ENCODE measurements around the gene SORCS2.

The SORCS2 gene

DNA sequence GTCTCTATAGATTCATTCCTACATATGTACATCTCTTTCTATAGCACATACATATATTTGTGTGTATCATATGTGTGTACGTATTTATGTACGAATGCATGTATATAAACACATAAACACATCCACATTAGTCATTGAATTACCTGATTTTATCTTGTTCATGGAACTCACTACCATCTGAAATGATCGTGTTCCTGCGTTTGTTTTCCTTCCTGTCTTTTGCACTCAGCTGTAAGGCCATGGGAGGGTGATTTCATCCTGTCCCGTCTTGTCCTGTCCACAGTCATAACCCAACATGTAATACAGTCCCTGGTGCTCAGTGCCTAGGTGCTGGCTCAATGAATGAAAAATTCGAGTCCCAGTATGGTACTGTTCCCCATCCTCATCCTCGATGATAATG lies 434.2 kb downstream of the SORCS2 start:
- no peak overlapping the region for H3K4me3 ChIP-seq (ENCODE audit: low read length)
- DNase-seq (ENCODE audit: low read depth, low spot score): no peak

DNA sequence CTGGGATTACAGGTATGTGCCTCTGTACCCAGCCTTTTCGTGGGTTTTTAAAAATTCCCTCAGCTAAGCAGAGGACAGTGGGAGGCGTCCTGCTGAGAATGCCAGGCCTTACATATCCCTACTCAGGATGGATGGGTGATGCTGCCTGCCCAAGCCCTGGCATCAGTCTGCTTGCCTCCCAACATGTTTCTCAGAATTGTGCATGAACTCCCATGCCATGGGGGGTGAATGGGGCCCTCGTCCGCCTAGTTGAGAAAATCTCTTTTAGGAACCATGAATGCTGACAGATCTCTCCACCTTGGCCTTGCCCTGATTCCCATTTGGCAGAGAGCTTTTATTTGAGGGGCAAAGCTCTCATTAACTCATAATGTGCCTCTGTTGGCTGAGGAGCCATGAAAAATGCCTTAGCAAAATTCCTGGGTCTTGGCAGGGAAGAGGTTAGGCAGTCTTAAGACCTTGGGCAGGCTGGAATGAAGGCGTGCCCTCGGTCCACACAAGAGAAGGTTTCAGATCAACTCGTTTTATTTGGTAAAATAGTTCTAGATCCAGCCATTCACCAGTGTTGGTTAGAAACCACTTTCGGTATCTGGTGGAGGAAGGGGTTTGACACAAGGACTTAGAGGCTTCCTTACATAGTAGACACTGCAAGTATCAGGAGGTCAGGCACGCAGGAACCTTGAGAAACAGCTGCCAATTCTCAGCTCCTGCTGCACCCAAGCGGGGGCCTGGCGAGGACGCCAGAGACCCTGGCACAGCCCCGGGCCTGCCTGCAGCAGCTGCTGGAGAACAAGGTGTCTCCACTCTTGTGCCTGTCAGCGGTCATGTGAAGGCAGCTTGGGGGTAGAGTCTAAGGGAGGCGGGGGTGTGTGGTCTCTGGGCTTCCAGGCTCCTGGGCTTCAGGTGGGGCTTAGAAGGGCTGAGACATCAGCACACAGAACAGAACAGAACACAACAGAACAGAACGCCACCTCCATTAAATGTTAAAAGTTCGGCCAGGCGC lies 435.2 kb downstream of the SORCS2 start:
- no peak for DNase-seq (ENCODE audit: low read depth, low spot score)
- H3K4me3 ChIP-seq (ENCODE audit: low read length): no peak overlapping the region

DNA sequence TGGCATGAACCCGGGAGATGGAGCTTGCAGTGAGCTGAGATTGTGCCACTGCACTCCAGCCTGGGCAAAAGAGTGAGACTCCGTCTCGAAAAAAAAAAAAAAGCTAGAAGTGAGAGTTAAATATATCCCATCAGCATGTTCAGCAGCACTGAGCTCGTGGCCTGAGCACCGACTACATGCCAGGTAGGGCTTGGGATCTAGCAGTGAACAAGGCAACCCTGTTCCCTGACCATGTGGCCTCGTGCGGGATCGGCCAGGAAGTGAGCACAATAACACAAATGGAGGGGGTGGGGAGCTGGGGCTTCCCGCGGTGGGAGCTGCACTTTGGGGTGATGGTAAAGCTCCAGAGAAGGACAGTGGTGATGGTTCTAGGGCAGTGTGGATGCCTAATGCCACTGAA lies 436.1 kb downstream of the SORCS2 start:
- H3K4me3 ChIP-seq (ENCODE audit: low read length): no peak overlapping the region
- DNase-seq (ENCODE audit: low read depth, low spot score): no peak

DNA sequence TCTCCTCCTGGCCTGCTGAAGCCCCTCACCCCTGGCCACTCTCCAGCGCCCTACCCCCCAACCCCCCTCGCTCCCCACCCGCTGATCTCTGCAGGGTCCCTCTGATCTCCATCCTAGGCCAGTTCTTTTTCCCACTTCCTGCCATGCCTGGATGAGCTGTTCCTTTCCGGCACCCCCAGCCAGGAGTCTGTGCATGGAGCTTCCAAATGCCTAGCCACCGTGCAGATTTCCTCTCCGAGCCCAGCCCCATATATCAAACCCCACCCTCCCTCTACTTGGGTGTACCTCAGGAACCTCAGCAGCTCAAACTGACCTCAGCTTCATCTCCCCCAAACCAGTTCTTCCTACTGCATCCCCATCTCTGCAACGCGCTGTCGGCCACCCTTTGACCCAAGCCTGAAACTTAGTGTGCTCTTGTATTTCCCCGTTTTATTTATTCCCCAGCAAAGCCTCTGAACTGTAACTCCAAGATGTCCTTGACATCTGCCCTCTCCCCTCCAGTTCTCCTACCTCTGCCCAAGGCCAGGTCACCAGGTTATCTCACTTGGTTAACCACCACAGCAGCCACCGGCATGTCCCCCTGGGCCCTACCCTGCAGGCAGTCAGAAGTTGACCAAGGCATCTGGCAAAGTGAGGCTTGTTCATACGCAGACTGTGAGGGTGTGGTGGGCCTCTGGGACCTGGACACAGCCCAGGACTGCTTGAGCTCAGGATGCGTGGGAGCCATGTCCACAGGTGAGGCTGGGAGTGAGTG lies 437.3 kb downstream of the SORCS2 start:
- no peak overlapping the region for H3K4me3 ChIP-seq (ENCODE audit: low read length)
- no peak for DNase-seq (ENCODE audit: low read depth, low spot score)

DNA sequence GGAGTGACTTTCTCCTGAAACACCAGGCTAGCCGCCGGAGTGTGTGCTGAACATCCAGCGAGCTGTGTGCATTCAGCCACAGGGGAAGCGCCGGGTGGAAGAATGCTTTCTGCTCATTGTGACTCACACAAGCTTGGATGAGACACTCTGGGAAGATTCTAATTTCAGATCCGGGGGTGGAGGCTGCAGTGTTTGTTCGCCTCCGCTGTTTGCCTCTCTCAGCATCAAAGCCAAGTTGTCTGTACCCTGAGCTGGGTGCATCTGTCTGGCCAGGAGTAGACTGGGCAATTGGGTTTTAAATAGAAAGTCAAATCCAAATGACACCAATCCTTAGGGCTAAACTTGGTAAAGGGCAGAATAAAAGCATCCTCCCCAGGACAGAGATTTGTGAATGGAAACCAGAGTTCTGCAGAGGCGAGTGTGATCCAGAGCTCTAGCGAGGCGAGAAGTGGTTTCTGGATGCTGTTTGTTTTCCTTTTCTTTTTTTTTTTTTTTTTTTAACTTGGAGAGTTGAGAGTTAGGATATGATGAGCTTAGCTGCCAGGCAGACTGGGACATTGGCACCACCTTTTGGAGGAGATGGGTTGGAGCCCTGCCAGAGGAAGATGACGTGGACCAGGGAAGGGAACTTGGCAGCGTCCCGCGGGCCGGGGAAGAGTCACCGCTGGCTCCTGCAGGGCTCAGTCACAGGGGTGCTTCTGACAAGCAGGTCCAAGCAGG lies 438.4 kb downstream of the SORCS2 start:
- H3K4me3 ChIP-seq (ENCODE audit: low read length): no peak overlapping the region
- DNase-seq (ENCODE audit: low read depth, low spot score): no peak

DNA sequence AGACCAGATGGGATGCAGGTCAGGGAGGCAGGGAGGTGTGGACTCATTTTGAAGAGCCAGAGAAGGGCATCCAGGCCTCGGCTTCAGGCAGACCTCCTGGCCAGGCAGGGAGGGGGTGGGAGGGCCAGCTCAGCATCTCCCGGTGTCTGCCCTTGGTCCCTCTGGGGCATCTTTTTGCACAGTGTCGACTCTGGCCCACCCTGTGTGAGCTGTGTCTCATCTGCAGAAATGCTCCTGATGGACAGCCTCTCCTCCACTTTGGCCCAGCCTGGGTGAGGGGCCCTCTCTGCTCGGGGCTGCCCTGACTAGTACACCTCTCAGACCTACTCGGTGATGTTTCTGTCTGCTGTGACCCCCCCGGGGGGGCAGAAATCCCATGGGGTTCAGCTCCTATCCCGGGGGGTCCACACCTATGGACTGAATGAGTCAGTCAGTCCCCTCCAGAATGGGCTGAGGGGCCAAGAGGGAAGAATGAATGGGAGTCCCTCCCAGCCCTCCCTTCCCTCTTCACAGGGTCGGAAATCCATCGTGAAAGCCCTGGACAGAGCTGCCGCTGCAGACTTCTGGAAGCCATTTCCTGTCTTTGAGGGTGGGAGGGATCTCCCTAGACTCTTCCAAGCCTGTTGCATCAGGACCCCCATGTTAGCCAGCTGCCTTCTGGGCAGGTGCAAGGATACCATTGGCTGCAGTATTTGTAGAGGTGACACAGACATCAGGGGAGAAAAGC lies 439.1 kb downstream of the SORCS2 start:
- no peak overlapping the region for H3K4me3 ChIP-seq (ENCODE audit: low read length)
- no peak for DNase-seq (ENCODE audit: low read depth, low spot score)

DNA sequence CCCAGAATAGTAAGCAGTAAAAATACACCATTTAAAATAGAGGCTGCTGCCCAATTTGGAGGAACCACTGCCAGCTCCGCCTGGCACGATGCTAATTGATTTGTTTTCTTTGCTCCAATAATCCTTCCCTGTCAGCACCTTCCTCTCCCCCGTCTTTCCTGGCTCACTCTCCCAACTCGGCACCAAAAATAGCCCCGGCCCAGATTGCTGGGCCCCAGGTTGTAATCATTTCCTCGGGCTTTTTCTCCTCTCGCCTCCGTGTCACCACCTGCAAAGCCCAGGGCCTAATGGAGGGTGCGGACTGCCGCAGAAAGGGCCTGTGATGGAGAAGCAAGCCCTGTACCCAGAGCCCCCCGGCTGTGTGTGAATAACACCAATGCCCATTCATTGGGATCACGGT lies 440.0 kb downstream of the SORCS2 start:
- DNase-seq (ENCODE audit: low read depth, low spot score): no peak
- no peak overlapping the region for H3K4me3 ChIP-seq (ENCODE audit: low read length)

DNA sequence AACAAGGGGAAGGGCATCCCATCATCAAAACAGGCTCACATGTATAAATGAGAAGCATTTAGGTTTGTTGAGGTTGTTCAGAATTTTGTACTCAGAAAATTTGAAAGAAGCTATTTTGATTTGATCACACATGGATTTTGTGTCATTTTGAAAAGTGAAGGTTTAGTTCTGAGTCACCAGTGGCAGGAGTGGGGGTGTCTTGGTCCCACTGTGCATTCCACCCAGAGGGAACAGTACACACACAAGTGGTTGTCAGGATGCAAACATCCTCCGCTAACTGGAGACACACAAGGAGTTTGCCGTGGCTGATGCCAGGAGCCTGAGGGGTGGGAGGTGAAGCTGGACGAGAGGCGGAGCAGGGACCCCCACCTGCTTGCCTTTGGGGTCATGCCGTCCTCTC lies 440.6 kb downstream of the SORCS2 start:
- DNase-seq (ENCODE audit: low read depth, low spot score): no peak

DNA sequence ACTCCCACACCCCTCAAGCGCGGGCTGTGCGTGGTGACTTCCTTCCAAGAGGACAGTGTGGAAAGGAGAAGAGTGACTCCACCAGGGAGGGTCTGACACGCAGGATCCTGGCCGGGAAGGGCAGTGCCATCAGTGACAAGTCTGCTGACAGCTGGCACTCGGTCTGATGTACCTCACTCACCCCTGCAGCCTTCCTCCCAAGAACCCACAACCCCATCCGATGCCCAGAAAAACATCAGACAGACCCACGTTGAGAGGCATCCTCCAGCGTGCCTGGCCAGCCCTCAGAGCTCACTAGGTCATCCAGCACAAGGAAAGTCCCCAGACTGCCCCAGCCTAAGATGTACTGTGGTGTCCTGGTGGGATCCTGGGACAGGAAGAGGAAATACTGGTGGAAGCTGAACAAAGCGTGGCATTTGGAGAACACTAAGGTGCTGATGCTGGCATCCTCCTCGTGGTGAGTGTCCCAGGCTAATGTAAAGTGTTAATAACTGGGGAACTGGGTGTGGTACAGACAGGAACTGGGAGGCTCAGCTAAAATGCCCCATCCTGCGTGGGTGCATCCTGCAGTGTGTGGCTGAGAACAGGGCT lies 442.4 kb downstream of the SORCS2 start:
- H3K4me3 ChIP-seq (ENCODE audit: low read length): no peak overlapping the region
- no peak for DNase-seq (ENCODE audit: low read depth, low spot score)

More for the DNA sequence above, 440.6 kb downstream of the SORCS2 start:
- H3K4me3 ChIP-seq (ENCODE audit: low read length): no peak overlapping the region

DNA sequence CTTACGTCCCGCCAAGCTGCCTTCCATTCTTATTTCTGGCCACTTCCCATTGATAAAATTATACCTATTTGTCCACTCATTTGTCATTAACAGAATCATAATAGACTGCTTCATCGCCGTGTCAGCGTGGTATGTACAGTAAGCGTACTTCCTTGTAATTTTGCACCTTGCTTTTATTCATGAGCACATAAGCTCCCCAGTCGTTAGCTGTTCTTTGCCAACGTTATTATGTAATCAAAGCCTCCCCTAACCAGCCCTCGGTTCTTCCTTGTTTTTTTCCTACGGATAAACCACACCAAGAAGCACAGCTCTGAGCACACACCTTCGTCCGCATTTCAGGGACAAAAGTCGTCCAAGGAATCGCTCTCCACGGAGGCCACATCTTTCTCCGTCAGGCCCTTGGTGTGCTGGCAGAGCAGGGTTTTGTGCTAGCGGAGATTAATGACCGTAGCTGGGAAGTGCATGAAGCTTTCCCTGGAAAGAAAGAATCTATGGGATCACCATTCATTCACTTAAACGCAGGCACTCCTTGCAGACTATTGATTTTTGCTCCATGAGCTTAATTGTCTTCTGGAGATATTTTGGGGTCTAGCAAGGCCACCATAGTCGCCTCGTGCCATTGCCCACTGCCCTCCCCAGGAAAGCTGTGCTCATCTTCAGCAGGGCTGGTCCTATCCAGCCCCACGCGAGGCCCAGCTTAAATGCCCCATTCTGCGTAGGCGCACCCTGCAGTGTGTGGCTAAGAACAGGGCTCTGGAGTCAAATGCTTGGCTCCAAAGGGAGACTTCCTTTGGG lies 443.3 kb downstream of the SORCS2 start:
- H3K4me3 ChIP-seq (ENCODE audit: low read length): no peak overlapping the region
- no peak for DNase-seq (ENCODE audit: low read depth, low spot score)

DNA sequence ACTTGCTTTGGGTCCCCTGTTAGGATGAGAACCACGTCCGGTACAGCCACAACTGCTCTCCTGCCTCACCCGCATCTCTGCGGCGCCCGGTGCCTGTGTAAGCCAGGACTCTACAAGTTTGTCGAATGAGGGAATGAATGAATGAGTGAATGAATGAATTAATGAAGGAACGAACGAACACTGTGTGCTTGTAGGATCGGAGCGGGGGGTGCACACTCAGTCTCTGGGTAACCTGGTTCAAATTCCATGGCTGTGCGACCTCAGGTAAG lies 443.8 kb downstream of the SORCS2 start:
- H3K4me3 ChIP-seq (ENCODE audit: low read length): no peak overlapping the region
- DNase-seq (ENCODE audit: low read depth, low spot score): no peak

DNA sequence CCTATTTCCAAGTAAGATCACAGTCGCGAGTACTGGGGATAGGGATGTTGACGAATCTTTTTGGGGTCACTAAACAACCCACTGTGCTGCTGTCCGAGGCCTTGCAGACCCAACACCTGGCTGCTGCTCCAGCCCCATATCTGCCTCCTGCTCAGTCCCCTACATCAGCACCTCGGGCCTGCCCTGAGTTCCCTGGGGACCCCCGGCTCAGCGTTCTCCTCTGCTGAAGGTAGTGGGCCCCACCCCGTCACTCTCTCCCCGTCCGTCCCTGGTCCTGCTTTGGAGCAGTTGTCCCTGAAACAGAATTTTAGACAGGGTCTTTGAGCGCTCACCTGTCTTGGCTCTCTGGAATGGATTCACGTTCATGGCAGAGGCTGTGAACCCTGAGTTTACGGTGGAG lies 444.8 kb downstream of the SORCS2 start:
- no peak overlapping the region for H3K4me3 ChIP-seq (ENCODE audit: low read length)
- no peak for DNase-seq (ENCODE audit: low read depth, low spot score)

DNA sequence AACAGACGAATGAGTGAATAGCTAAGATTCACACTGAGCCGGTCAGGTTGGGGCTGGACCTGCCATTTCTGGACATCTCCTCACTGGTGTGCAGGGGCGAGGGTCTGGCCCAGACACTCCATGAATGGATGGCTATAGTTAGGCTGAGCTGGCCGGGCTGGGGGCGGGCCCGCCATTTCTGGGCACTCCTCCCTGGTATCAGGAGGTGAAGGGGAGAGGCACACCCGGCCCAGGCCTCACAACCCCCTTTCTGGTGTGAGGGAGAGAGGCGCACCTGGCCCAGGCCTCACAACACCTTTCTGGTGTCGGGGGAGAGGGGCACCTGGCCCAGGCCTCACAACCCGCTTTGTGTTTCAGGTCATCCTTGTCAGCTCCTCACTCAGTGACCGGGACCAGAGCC lies 445.6 kb downstream of the SORCS2 start:
- H3K4me3 ChIP-seq (ENCODE audit: low read length): no peak overlapping the region
- no peak for DNase-seq (ENCODE audit: low read depth, low spot score)

DNA sequence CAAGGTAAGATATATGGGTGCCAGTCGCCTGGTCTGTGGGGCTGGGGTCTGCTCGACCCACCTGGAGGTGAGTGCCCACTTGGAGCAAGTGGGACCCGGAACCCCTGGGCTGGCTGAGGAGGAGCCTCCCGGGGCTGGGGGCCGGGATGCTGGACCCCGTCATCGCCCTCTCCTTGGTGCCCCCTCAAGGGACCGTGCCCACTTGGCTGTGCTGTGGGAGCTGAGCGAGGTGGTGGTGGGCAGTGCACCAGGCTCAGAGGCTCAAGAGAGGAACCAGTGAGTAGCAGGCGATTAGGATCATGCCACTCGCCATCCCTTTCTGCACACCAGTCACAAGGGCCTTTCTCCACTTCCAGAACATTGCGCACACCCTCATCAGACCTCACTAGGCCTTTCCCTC lies 446.2 kb downstream of the SORCS2 start:
- H3K4me3 ChIP-seq (ENCODE audit: low read length): no peak overlapping the region
- DNase-seq (ENCODE audit: low read depth, low spot score): no peak

DNA sequence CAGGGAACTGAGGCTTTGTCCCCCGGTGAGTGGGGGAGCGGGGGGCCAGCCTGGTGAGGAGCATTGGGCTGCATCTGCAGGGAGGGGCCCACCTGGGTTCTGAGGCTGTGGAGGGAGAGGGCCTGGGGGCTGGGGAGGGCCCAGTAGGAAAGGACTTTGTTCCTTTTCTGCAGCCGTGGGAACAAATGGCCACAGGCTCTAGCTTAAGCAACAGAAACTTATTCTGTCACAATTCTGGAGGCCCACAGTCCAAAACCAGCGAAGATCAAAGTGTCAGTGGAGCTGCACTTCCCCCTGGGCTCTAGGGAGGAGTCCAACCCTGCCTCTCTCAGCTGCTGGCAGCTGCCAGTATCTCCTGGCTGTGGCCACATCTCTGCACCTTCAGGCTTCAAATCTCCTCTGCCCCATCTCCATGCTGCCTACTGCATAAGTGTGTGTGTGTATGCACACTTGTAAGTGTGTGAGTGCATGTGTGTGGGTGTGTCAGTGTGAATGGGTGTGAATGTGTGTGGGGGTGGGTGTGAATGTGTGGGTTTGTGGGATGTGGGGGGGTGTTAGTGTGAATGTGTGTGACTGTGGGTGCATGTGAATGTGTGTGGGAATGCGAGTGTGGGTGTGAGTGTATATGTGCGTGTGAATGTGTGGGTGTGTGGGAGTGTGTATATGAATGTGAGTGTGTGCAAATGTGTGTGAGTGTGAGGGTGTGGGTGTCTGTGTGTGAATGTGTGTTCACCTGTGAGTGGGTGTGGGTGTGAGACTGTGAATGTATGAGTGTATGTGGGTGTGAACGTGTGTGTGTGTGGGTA lies 446.8 kb downstream of the SORCS2 start:
- DNase-seq (ENCODE audit: low read depth, low spot score): no peak
- no peak overlapping the region for H3K4me3 ChIP-seq (ENCODE audit: low read length)

DNA sequence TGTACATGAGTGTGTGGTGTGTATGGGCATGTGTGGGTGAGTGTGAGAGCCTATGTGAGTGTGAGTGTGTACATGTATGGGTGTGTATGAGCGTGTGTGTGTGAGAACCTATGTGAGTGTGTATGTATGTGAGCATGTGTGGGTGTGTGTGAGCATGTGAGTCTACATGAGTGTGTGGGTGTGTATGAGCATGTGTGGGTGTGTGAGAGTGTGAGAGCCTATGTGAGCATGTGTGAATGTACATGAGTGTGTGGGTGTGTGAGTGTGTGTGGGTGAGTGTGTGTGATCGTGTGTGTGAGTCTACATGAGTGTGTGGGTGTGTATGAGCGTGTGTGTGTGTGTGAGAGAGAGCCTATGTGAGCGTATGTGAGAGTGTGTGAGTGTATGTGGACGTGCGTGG lies 447.8 kb downstream of the SORCS2 start:
- DNase-seq (ENCODE audit: low read depth, low spot score): no peak
- no peak overlapping the region for H3K4me3 ChIP-seq (ENCODE audit: low read length)

DNA sequence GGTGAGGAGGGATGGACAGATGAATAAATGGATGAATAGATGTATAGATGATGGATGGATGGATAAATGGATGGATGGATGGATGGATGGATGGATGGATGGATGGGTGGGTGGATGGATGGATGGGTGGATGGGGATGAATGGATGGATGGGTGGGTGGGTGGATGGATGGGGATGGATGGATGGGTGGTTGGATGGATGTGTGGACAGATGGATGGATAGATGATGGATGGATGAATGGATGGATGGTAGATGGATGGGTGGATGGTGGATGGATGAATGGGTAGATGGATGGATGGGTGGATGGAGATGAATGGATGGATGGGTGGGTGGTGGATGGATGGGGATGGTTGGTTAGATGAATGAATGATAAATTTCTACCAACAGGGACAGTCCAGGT lies 449.4 kb downstream of the SORCS2 start:
- no peak for DNase-seq (ENCODE audit: low read depth, low spot score)
- no peak overlapping the region for H3K4me3 ChIP-seq (ENCODE audit: low read length)

Measured in Jurkat, Clone E6-1 (cell line).